PC-9 (cell line): ENCODE measurements around the gene DGLUCY. TPM values are rescaled to one million over a fixed set of nuclear protein-coding genes. Genes with fewer than 3 reads are reported as not detected.

ENCODE experiments used
- BruUV-seq: library from RNA; stranded (reverse); fragments of 400-500 nt; replicated peaks from 2 replicates; lab custom pipeline; 2021; lab: Mats Ljungman, UMichigan
- CTCF ChIA-PET: fragments of 300-600 bp; sonication (Branson Sonifier 250); formaldehyde crosslinking; loops from one replicate; lab custom pipeline; 2022; ENCODE audit warnings: antibody characterized with exemption; lab: Charles Lee
- POLR2A ChIA-PET: fragments of 300-600 bp; sonication (Branson Sonifier 250); formaldehyde crosslinking; loops from one replicate; lab custom pipeline; 2022; ENCODE audit warnings: antibody characterized with exemption; ENCODE audit not compliant: unreplicated experiment; lab: Charles Lee
- DNase-seq, 2 experiments: peaks; one replicate each; pipeline versions ENCODE4 v3.0.0 to v3.0.0-alpha.2; 2015 to 2022; ENCODE audit warnings: mixed read lengths in 1 of 2
- H2AFZ ChIP-seq: fragments of 200-600 bp; sonication (generic); 2 replicates; pipeline ENCODE4 v1.8.1; 2017; ENCODE audit warnings: antibody characterized with exemption
- H3F3A ChIP-seq: fragments of 200-600 bp; sonication (generic); 2 replicates; pipeline ENCODE4 v1.8.1; 2017; ENCODE audit warnings: antibody characterized with exemption, mild to moderate bottlenecking, low read depth; ENCODE audit not compliant: insufficient read depth
- H3K27ac ChIP-seq: fragments of 200-600 bp; sonication (generic); 2 replicates; pipeline ENCODE4 v1.6.1; 2016; ENCODE audit warnings: mixed run types
- H3K27me3 ChIP-seq: fragments of 200-600 bp; sonication (generic); 2 replicates; pipeline ENCODE4 v1.6.1; 2016; ENCODE audit warnings: low read depth, mixed run types; ENCODE audit not compliant: insufficient read depth
- H3K36me3 ChIP-seq: fragments of 200-600 bp; sonication (generic); 2 replicates; pipeline ENCODE4 v1.6.1; 2016; ENCODE audit warnings: low read depth, mixed run types
- H3K4me1 ChIP-seq: fragments of 200-600 bp; sonication (generic); replicated peaks from 2 replicates; pipeline ENCODE4 v1.6.1; 2016; ENCODE audit warnings: mixed run types; ENCODE audit not compliant: insufficient read depth
- H3K4me2 ChIP-seq: fragments of 200-600 bp; sonication (generic); 2 replicates; pipeline ENCODE4 v1.6.1; 2017; ENCODE audit warnings: mixed run types
- H3K4me3 ChIP-seq: fragments of 200-600 bp; sonication (generic); 2 replicates; pipeline ENCODE4 v1.6.1; 2016; ENCODE audit warnings: mixed run types
- H3K79me2 ChIP-seq: fragments of 200-600 bp; sonication (generic); 2 replicates; pipeline ENCODE4 v1.6.1; 2017; ENCODE audit warnings: low read depth, mixed run types
- H3K9me2 ChIP-seq: fragments of 200-600 bp; sonication (generic); 2 replicates; pipeline ENCODE4 v1.8.1; 2017; ENCODE audit warnings: mild to moderate bottlenecking; ENCODE audit not compliant: insufficient read depth
- H3K9me3 ChIP-seq: fragments of 200-600 bp; sonication (generic); 2 replicates; pipeline ENCODE4 v1.8.1; 2016; ENCODE audit warnings: low read depth; ENCODE audit not compliant: insufficient read depth
- H4K20me1 ChIP-seq: fragments of 200-600 bp; sonication (generic); 2 replicates; pipeline ENCODE4 v1.8.1; 2017; ENCODE audit not compliant: insufficient read depth
- CTCF ChIP-seq: fragments of 200-600 bp; sonication (generic); conservative IDR thresholded peaks from 2 replicates; pipeline ENCODE4 v1.6.1; 2017; ENCODE audit warnings: mixed run types, antibody characterized with exemption, mild to moderate bottlenecking, moderate library complexity
- EZH2 ChIP-seq: fragments of 200-600 bp; sonication (generic); IDR thresholded peaks from 2 replicates; pipeline ENCODE4 v1.8.0; 2017; ENCODE audit warnings: antibody characterized with exemption, low read depth
- intact Hi-C: fragments of 100-400 bp; cut with micrococcal nuclease; formaldehyde crosslinking; loops from one replicate; pipeline ENCODE4 v1.10.0; 2022; ENCODE audit not compliant: unreplicated experiment
- total RNA-seq: library from RNA; stranded (reverse); gene quantifications from 2 replicates; pipeline ENCODE4 v1.2.3, GENCODE V29; 2021

The DGLUCY gene
- total RNA-seq, 1 experiment from 2014 or later = 15.9 TPM

GRCh38 chr14:91115986-91116770 is 2.3 kb downstream of the DGLUCY start:
- Histone ChIP-seq H3K27ac (peak overlapping the region; percentile 21), H3K9me3 (no peaks in the 10 kb centered on the region), H3K79me2 (no peaks in the 10 kb centered on the region), H3K4me2 (peak overlapping the region; percentile 71), H3K27me3 (no peaks in the 10 kb centered on the region), H4K20me1 (no peaks in the 10 kb centered on the region), H2AFZ (no peak overlapping the region), H3K9me2 (no peaks in the 10 kb centered on the region), H3K4me1 (peaks cover 48% of the 10 kb centered on the region), H3K4me3 (peak overlapping the region; percentile 47; the same call in 1 of the 2 replicates), H3F3A (peaks cover 21% of the 10 kb centered on the region; the same call in 1 of the 2 replicates), H3K36me3 (no peaks in the 10 kb centered on the region)
- DNase-seq = peak in 1 of 2 experiments; percentile 60
- TF ChIP-seq EZH2 = no peak
- TF ChIP-seq CTCF = no peak
- intact Hi-C loops = no loop called here
- BruUV-seq = TSS peak; percentile 20
- ChIA-PET CTCF (no interaction called here), POLR2A (no interaction called here)

- H3K36me3 ChIP-seq = no peaks in the 10 kb centered on the region
- BruUV-seq = no TSS peak
- H3K27me3 ChIP-seq = no peaks in the 10 kb centered on the region
- intact Hi-C loops = no loop called here
- H4K20me1 ChIP-seq = no peaks in the 10 kb centered on the region
- H3K9me2 ChIP-seq = no peaks in the 10 kb centered on the region
- H3K27ac ChIP-seq = no peak overlapping the region
- no peak overlapping the region for H2AFZ ChIP-seq
- no peak for TF ChIP-seq CTCF
- TF ChIP-seq EZH2 = no peak
- peaks cover 48% of the 10 kb centered on the region for H3K4me1 ChIP-seq
- peaks cover 21% of the 10 kb centered on the region; the same call in 1 of the 2 replicates for H3F3A ChIP-seq
- no peak overlapping the region for H3K4me3 ChIP-seq
- H3K79me2 ChIP-seq = no peaks in the 10 kb centered on the region
- POLR2A ChIA-PET = no interaction called here
- CTCF ChIA-PET = no interaction called here
- H3K9me3 ChIP-seq = no peaks in the 10 kb centered on the region
- no peak for DNase-seq
- H3K4me2 ChIP-seq = no peak overlapping the region
These were observed 3.2 kb downstream of the DGLUCY start for GRCh38 chr14:91116913-91117588.

- ChIA-PET CTCF (no interaction called here), POLR2A (no interaction called here)
- Histone ChIP-seq H3F3A (peaks cover 21% of the 10 kb centered on the region; the same call in 1 of the 2 replicates), H3K4me1 (peaks cover 48% of the 10 kb centered on the region), H3K27me3 (no peaks in the 10 kb centered on the region), H4K20me1 (no peaks in the 10 kb centered on the region), H3K9me3 (no peaks in the 10 kb centered on the region), H2AFZ (no peak overlapping the region), H3K4me3 (no peak overlapping the region), H3K36me3 (no peaks in the 10 kb centered on the region), H3K27ac (no peak overlapping the region), H3K4me2 (no peak overlapping the region), H3K79me2 (no peaks in the 10 kb centered on the region), H3K9me2 (no peaks in the 10 kb centered on the region)
- TF ChIP-seq CTCF = no peak
- TF ChIP-seq EZH2 = no peak
- intact Hi-C loops = no loop called here
- no peak for DNase-seq
- BruUV-seq = no TSS peak
These were observed 4.1 kb downstream of the DGLUCY start for GRCh38 chr14:91117960-91118359.
